AG09309 (cell line): ENCODE data around the gene KEAP1.

ENCODE experiments used
- DNase-seq: peaks from one replicate; pipeline ENCODE4 v3.0.0-alpha.2; 2010; ENCODE audit warnings: low read depth
- H3K4me3 ChIP-seq: 2 replicates; pipeline ENCODE4 v1.5.1; 2011; ENCODE audit warnings: mild to moderate bottlenecking, low read depth, low read length, moderate library complexity; ENCODE audit not compliant: control insufficient read depth
- CTCF ChIP-seq: IDR thresholded peaks from 2 replicates; pipeline ENCODE4 v1.5.1; 2011; ENCODE audit warnings: mild to moderate bottlenecking, low read depth, low read length, inconsistent platforms; ENCODE audit not compliant: insufficient read depth, control insufficient read depth; ENCODE audit errors: missing control alignments

The KEAP1 gene

GRCh38 chr19:10452726-10453618 lies 50.2 kb downstream of the KEAP1 start:
- no peak overlapping the region for H3K4me3 ChIP-seq
- no peak for TF ChIP-seq CTCF

DNA sequence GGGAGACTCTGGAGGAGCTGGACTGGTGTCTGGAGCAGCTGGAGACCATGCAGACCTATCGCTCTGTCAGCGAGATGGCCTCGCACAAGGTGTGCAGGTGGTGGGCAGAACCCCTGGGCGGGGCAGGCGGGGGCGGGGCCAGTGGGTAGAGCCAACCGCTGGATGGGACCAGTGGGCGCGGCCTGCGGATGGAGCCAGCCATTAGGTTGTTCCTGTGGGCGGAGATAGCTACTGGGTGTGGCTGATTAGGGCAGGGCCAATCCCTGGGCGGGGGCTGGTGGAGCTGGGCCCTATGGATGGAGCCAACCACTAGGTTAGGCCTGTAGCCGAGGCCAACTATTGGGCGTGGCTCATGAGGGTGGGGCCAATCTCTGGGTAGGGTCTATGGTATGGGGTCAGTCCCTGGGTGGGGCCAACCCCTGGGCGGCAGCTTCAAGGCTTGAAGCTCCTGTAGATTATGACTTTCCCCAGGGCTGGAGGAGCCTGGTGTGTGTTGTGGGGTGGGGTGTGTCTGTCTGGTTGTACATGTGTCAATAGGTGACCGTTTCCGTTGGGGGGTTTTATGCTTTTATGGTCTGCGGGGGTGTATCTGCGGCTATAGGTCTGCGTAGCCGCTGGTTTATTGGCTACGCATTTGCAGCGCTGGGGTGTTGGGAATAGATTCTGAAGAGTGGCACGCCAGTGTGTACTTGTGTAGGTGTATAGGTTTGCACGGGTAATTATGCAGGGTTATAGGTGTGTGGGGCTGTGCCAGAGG lies 52.1 kb downstream of the KEAP1 start:
- DNase-seq: no peak
- H3K4me3 ChIP-seq: no peak overlapping the region
- no peak for TF ChIP-seq CTCF

More at GRCh38 chr19:10452726-10453618, 50.2 kb downstream of the KEAP1 start:
- DNase-seq: no peak

- no peak for DNase-seq
- H3K4me3 ChIP-seq: no peak overlapping the region
- no peak for TF ChIP-seq CTCF
These were observed 52.8 kb downstream of the KEAP1 start for GRCh38 chr19:10450191-10450852.

DNA sequence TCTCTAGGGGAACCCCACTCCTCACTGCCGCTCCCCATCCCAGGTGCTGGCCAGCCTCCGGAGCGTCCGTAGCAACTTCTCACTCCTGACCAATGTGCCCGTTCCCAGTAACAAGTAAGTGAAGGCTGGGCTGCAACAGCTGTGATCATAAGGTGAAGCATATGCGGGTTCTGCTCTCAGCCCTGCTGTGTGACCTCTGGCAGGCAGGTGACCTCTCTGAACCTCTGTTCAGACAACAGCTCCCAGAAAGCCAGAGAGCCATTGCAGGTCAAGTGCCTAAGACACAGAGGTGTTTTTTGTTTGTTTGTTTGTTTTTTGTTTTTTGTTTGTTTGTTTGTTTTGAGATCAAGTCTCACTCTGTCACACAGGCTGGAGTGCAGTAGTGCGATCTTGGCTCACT lies 54.1 kb downstream of the KEAP1 start:
- DNase-seq: no peak
- no peak overlapping the region for H3K4me3 ChIP-seq
- TF ChIP-seq CTCF: no peak

GRCh38 chr19:10442698-10443097 lies 60.5 kb downstream of the KEAP1 start:
- TF ChIP-seq CTCF: no peak
- no peak overlapping the region for H3K4me3 ChIP-seq
- DNase-seq: no peak

DNA sequence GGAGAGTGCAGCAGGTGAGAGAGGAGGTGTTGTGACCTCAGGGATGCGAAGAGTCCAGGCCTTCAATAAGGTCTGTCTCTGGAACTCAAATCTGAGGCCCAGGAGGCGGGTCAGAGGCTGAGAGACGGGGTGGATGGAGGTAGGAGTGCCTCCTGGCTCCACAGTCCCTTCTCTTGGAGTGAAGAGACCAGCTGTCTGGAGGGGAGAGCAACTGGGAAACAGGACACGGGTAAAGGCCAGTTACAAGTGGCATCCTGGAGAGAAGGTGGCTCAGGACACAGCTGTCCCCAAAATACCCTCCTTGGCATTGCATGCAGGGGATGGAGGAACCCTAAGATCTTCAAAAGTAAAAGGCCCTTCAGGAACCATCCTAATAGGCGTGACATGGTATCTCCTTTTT lies 63.6 kb downstream of the KEAP1 start:
- no peak for DNase-seq
- TF ChIP-seq CTCF: no peak
- H3K4me3 ChIP-seq: no peak overlapping the region
